ENCODE measurements around the gene FOXA1.

- TF ChIP-seq REST (tag by site-specific recombination; IDR thresholded peaks at IDR 0.05): no peak
- TF ChIP-seq SALL2 (tag by site-specific recombination; IDR thresholded peaks at IDR 0.05; ENCODE audit: borderline replicate concordance): no peak
- no peak; the same call in 1 of the 2 replicates for TF ChIP-seq YY1 (tag by site-specific recombination; IDR thresholded peaks at IDR 0.05)
Observed at GRCh38 chr14:37583358-37584210, 11.5 kb downstream of the FOXA1 start.
